ENCODE results near the gene MACROD1.

GRCh38 chr11:63979426-63979825, 186.5 kb downstream of the MACROD1 start:
- TF ChIP-seq POLR2A (IDR thresholded peaks at IDR 0.05; ENCODE audit: extremely low read depth, insufficient read length) (no peak), MAX (IDR thresholded peaks at IDR 0.05; ENCODE audit: low read depth, low read length) (no peak), CTCF (IDR thresholded peaks at IDR 0.05; ENCODE audit: low read depth, low read length) (no peak), MYC (IDR thresholded peaks at IDR 0.05; ENCODE audit: low read depth, low read length) (no peak)
